Activated CD4-positive, alpha-beta T cell treated with anti-CD3 and anti-CD28 coated beads, Interleukin-2, amount 50 U/mL, for 24 hours (primary cell): Measurements from ENCODE around the gene MAPK11.

Experiments used
- DNase-seq, 2 donors: peaks; one replicate each; pipeline ENCODE4 v3.0.0-alpha.2; 2020; ENCODE audit warnings: low read depth in 1 of 2, low spot score in 1 of 2

The MAPK11 gene

DNA sequence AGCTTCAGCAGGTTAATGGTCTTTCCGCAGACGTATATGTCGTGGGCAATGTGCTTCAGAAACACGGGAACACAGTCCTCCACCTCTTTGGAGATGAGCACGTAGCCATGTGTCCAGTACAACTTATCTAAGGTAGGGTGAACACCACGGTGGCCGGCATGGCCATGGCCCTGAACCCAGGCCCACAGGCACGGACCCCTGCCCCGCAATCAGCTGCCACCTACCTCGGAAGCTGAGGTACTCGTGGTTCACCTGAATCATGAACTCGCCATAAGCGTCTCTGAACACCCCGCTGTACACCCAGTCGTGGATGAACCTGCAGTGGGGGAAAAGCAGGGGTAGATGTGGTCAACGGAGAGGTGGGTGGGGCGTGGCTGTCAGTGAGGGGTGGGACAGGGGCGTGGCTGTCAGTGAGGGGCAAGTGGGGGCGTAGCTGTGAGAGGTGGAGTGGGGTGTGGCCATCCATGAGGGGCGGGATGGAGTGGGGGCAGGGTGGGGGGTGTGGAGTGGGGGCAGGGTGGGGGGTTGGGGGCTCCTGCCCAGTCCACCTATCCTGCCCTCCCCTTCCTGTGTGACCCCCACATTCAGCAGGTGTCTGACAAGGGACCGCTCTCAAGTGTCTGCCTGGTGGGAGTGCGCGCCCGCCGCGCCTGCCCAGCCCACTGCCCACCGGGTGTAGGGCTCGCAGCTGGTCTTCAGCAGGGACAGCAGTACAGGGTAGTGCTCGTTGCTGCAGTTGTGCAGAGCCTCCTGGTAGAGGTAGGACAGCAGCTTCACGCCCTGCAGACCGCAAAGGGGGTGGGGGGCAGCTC is 43.9 kb downstream of the MAPK11 start:
- DNase-seq = no peak

- no peak for DNase-seq
These were observed 44.8 kb downstream of the MAPK11 start for GRCh38 chr22:50225200-50225969.

GRCh38 chr22:50224071-50224470 is 46.1 kb downstream of the MAPK11 start:
- no peak for DNase-seq

GRCh38 chr22:50222508-50222907 is 47.7 kb downstream of the MAPK11 start:
- no peak for DNase-seq

GRCh38 chr22:50221410-50222300 is 48.5 kb downstream of the MAPK11 start:
- DNase-seq = no peak

GRCh38 chr22:50220603-50221409 is 49.4 kb downstream of the MAPK11 start:
- no peak for DNase-seq

GRCh38 chr22:50219800-50220602 is 50.2 kb downstream of the MAPK11 start:
- DNase-seq = no peak

- DNase-seq = no peak
These were observed 51.0 kb downstream of the MAPK11 start for GRCh38 chr22:50218996-50219727.

DNA sequence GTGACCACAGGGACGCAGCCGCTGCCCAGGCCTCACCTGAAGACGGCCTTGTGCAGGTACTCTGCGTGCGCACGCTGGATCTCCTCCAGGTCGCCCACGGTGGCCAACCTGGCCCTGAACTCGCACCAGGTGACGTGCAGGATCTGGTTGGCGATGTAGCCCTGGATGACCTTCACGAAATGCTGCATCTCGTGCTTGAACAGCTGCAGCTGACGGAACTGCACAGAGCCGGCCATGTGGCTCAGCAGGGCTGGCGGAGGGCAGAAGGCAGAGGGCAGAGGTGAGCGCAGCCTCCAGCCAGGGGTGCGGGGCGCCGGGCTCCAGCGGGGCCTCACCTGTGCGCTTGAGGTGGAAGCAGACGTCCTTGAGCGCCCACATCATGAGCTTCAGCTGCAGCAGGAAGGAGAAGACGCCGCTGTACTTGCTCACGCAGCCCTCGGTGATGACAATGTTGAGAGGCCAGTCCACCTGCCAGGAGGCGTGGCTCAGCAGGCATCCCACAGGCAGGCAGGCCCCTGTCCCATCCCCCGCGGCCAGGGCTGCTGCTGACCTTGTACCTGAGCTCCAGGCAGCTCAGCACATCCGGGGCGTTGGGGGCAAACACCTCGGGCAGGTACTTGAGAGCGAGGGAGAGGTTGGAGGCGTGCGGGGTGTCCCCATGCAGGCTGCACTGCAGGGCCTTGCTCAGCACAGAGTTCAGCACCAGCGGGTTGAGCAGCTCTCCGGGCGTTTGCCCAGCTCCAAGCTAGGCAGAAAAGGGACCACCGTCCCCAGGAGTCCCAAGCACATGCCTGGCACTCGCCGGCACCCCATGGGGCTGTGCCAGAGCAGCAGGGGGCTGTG is 51.8 kb downstream of the MAPK11 start:
- no peak for DNase-seq

DNA sequence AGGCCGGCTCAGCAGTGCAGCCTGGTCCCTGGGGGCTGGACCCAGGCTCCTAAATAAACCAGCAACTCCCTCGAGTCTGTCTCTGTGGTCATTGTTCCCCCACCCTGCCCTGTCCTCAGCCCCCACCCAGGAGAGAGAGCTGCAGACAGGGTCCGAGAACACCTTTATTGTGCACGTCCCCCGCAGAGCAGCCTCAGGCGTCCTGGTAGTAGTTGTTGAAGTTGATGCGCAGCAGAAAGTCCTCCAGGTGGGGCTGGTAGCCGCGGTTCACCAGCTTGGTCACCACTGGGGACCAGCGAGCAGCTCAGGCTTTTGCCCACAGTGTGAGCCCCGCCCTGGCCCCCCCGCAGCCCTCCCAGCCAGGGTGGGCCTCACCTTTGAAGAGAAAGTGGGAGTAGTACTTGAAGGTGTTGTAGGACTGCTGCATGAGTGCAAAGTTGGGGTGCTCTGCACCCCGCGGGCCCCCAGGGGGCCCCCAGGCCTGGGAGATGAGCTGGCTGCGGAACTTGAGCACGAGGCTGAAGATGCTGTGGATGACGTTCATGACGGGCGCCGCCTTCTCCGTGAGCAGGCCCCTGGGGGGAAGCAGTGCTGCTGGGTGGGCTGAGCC is 52.5 kb downstream of the MAPK11 start:
- no peak for DNase-seq

- no peak for DNase-seq
These were observed 53.3 kb downstream of the MAPK11 start for GRCh38 chr22:50216684-50217520.

DNA sequence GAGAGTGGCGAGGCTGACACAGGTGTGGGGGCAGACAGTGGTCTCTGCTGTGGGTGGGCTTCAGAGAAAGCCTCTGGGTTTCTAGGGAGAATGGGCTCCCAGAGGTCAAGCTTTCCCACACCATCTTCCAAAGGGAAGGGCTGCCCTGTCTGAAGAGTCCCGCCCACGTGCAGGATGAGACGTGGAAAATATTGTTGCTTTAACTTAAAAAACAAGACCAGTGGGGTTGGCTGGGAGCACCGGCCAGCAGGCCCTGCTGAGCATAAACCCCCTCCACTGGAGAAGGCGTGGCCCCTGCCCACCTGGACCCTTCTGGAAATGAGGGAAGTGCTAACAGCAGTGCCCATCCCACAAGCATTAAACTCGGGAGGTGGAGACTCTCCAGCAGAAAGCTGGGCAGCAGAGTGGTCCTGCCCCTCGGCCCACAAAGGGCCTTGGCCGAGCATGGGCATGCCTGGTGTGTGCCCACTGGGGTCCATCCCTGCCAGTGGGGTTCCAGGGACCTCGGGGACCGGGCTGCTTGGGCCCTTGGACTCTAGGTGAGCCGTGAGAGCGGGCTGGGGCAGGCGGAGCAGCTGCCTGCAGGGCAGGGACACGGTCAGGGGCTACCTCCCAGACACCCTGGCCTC is 54.0 kb downstream of the MAPK11 start:
- DNase-seq = no peak

GRCh38 chr22:50215297-50216054 is 54.7 kb downstream of the MAPK11 start:
- no peak for DNase-seq
